ENCODE measurements around the gene CDH22.

The CDH22 gene

DNA sequence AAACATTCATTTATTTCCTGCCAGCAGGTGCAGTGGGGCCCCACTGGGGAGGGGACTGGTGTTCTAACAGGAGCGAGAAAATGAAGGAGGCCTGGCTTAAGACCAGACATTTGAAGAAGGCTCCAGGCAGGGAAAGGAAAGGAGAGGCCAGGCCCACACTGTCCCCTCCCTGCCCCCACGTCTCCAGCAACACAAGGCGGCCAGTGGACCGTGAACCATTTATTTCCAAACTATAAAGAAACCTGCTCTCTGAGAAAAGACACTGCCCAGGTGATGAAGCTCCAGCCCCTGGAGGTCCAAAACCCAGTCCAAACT is 41.4 kb upstream of the CDH22 start:
- no peak for DNase-seq (ENCODE audit: low spot score)
- H3K27ac Mint-ChIP-seq: no peak overlapping the region
- peaks cover 10% of the 10 kb centered on the region for H3K36me3 Mint-ChIP-seq (ENCODE audit: low read depth)
- H3K4me3 Mint-ChIP-seq: no peak overlapping the region
- H3K9me3 Mint-ChIP-seq: no peaks in the 10 kb centered on the region
- H3K27me3 Mint-ChIP-seq (ENCODE audit: low read depth): peaks cover 3% of the 10 kb centered on the region
- peaks cover 4% of the 10 kb centered on the region for H3K4me1 Mint-ChIP-seq (ENCODE audit: low read depth)

DNA sequence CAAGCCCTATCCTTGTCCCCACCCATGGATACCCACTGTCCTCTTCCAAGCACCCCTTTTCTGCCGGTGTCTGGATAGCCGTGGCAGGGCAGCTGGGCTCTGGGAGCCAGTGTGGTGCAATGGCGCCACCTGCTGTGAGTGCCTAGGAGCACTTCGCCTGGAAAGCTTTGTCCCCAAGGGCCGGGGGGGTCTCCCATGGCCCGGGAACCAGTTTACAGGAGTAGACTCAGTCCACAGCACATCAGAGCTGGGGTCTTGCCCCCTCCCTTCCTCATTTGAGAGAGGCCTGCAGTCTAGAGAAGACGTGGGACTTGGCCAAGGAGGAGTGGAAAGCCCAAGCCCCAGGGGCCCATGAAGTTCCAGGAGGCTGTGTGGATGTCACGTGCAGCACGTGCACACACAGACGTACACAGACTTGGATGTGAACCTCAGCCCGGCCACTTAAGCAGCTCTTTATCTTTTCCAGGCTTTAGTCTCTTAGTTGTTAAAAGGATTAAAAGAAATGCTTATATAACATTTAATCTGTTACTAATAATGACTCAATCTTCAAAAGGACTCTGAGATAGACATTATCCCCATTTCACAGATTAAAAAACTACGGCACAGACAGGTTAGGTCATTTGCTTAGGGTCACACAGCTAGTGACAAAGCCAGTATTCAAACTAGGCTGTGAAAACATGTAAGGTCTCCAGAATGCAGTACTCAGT is 40.9 kb upstream of the CDH22 start:
- Mint-ChIP-seq H3K27me3 (ENCODE audit: low read depth) (peaks cover 7% of the 10 kb centered on the region), H3K36me3 (ENCODE audit: low read depth) (peaks cover 9% of the 10 kb centered on the region), H3K4me3 (no peak overlapping the region), H3K9me3 (no peaks in the 10 kb centered on the region), H3K4me1 (ENCODE audit: low read depth) (peaks cover 4% of the 10 kb centered on the region), H3K27ac (no peak overlapping the region)
- DNase-seq (ENCODE audit: low spot score): peak; percentile 18

DNA sequence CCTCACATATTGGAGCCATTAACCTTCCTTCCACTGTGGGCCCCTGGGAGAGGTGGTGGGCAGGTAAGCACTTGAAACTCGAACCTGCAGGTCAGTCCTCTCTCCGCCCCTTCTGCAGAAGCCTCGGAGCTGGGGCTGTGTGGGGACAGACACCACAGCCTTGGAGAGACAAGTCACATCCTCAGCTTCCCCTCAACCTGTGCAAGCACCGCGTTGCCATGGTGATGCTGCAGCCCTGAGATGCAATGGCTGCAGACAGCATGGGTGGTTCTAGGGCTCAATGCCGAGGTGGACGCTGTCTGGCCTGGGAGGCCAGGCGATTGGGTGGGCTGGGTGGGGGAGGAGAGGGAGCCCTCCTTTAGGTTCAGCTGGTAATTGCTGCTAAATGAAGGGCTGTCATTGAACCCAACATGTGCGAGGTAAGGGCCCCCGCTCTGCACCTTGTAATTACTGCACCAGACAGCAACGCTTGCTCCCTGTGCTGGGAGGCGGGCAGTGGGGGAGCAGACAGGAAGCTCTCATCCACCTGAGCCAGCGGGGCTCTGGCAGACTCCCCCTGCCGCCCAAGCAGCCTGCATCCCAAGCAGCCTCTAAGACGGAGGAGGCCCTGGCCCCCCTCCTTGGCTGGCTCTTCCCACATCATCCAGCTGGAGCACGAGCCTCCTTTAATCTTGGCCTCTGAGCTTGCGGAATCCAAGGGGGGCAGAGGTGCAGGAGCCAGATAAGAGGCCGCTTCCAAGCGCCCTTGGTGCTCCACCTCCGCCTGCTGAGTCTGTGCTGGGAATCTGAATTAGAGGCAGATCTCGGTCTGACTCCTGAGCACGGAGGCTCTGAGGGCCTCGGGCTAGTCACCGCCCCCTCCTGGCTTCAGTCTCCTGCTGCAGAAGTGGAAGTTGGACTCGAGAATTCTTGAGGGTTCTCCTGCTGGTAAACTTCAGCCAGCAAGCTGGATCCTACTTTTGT is 39.8 kb upstream of the CDH22 start:
- H3K9me3 Mint-ChIP-seq: no peaks in the 10 kb centered on the region
- H3K27ac Mint-ChIP-seq: no peak overlapping the region
- H3K4me1 Mint-ChIP-seq (ENCODE audit: low read depth): peaks cover 5% of the 10 kb centered on the region
- DNase-seq (ENCODE audit: low spot score): no peak
- peaks cover 9% of the 10 kb centered on the region for H3K36me3 Mint-ChIP-seq (ENCODE audit: low read depth)
- H3K27me3 Mint-ChIP-seq (ENCODE audit: low read depth): peaks cover 10% of the 10 kb centered on the region
- H3K4me3 Mint-ChIP-seq: no peak overlapping the region

DNA sequence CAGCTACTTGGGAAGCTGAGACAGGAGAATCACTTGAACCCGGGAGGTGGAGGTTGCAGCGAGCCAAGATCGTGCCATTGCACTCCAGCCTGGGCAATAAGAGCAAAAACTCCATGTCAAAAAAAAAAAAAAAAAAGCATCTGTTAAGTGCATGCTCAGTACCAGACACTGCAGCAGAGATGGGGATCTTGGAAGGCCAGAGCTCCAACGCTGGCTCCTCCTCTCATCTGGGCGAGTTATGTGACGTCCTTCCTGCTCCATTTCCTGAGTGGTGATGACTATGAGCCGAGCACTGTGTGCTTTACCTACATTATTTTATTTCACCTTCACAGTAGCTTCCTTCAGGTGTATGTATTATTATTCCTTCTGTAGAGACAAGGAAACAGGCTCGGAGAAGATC is 38.5 kb upstream of the CDH22 start:
- Mint-ChIP-seq H3K4me3 (no peak overlapping the region), H3K4me1 (ENCODE audit: low read depth) (peaks cover 8% of the 10 kb centered on the region), H3K27ac (no peak overlapping the region), H3K9me3 (no peaks in the 10 kb centered on the region), H3K36me3 (ENCODE audit: low read depth) (peaks cover 9% of the 10 kb centered on the region), H3K27me3 (ENCODE audit: low read depth) (peaks cover 19% of the 10 kb centered on the region)
- DNase-seq (ENCODE audit: low spot score): no peak

DNA sequence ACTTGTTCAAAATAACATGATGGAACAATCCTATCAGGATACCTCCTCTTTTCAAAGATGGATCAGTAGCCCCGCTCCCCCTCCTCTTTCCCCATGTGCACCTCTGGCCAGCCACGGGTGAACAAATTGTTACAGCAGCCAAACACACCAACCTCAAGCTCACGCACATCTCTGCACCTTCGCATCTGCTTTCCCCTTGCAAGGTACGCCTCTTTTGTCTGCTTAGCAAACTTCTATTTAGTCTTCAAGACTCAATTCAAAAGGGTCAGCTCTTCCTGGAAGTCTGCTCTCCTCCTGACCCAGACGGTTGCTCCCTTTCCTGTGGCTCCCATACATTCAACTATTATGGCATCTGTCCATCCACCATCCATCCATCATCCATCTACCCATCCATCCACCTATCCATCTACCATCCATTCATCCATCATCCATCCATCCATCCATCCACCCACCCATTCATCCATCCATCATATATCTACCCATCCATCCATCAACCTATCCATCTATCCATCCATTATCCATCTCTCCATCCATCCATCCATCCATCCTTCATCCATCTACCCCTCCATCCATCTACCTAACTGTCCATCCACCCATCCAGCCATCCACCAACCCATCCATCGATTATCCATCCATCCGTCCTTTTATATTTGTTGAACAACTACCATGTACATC is 36.3 kb upstream of the CDH22 start:
- Mint-ChIP-seq H3K9me3 (no peaks in the 10 kb centered on the region), H3K27ac (no peak overlapping the region), H3K27me3 (ENCODE audit: low read depth) (peaks cover 20% of the 10 kb centered on the region), H3K36me3 (ENCODE audit: low read depth) (peaks cover 5% of the 10 kb centered on the region), H3K4me3 (no peak overlapping the region), H3K4me1 (ENCODE audit: low read depth) (peaks cover 5% of the 10 kb centered on the region)
- DNase-seq (ENCODE audit: low spot score): no peak

DNA sequence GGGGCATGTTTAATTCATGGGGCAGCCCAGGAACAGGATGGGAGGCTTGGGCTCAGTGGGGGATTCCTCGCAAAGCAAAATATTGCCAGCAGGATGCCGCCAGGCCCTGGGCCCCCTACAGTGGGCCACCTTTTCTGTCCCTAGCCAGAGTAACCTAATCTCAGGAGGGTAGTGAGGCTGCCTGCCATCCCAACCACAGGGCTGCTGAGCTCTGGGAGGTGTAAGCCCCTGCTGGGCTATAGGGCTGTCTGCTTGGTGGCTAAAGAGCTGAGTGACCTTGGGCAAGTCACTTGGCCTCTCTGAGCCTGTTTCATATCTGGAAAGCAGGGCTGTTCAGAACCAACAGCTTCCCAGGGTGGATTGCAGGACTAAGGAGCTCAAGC is 35.7 kb upstream of the CDH22 start:
- Mint-ChIP-seq H3K27ac (no peak overlapping the region), H3K36me3 (ENCODE audit: low read depth) (peaks cover 2% of the 10 kb centered on the region), H3K4me3 (no peak overlapping the region), H3K9me3 (no peaks in the 10 kb centered on the region), H3K4me1 (ENCODE audit: low read depth) (peaks cover 4% of the 10 kb centered on the region), H3K27me3 (ENCODE audit: low read depth) (peaks cover 20% of the 10 kb centered on the region)
- no peak for DNase-seq (ENCODE audit: low spot score)

DNA sequence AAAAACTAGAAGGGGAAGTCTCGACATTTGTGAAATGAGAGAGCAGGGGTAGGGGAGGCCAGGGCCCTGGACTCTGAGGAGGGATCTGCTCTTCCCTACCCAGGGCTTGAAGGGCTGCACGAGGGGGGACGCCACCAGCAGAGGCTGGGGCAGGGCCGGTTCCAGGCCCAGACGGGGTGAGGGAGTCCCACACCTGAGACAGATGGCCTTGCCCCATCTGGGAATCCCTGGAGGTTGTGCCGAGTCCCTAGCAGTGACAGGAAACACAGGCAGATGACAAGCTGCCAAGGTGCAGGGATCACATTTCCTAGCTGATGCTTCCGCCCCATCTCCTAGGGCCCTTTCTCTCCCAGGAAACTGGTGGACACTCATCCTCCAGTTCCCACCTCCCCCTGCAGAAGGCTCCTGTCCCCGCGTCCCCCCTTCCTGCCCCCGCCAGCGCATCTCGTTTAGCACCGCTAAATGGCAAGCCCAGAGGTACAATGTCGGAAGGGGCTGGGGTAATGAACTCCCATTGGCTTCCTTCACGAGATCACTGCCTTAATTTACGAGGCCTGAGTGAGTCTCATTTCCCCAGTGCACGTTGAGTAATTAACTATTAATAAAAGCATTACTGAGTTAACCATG is 35.2 kb upstream of the CDH22 start:
- no peak overlapping the region for H3K4me3 Mint-ChIP-seq
- H3K36me3 Mint-ChIP-seq (ENCODE audit: low read depth): peaks cover 2% of the 10 kb centered on the region

DNA sequence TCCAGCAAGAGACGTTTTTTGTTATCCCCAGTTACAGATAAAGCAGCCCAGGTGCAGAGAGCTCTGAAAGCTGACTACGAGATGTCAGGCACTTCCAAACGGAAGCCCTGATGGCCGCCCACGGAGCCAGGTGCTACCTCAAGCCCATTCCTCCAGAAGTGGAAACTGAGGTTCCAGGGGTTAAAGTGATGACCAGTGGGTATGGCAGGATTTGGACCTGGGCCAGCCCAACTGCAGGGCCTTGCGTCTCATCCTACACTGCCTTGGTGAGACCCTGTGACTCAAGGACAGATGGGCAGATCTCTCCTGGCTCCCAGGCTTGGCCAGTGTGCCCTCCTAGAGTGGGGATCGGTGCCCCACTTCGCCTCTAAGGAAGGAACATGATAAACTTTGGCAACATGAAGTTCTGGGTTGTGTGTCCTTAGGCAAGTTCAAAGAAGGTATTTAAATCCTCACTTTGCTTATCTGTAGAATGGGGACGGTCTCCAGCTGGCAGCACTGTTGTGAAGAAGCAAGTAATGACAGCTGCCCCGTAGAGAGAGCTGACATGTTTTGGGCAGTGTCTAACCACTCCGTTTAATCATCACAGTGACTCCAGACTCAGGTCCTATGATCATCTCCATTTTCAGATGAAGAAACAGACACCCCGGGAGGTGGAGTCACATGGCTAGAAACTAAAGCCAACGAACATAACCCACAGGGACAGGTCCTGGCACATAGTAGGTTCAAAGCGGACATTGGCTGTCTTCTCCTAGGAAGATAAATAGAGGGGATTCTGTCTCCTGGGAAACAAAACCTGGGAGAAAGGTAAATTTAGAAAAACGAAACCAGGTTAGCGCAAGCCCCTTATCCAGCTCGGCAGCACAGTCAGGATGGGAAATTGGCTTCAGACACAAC is 34.4 kb upstream of the CDH22 start:
- DNase-seq (ENCODE audit: low spot score): no peak
- H3K36me3 Mint-ChIP-seq (ENCODE audit: low read depth): peaks cover 2% of the 10 kb centered on the region
- no peak overlapping the region for H3K4me3 Mint-ChIP-seq
- no peak overlapping the region for H3K27ac Mint-ChIP-seq
- H3K4me1 Mint-ChIP-seq (ENCODE audit: low read depth): peaks cover 4% of the 10 kb centered on the region
- H3K9me3 Mint-ChIP-seq: no peaks in the 10 kb centered on the region
- H3K27me3 Mint-ChIP-seq (ENCODE audit: low read depth): peaks cover 22% of the 10 kb centered on the region

More for the DNA sequence above, 35.2 kb upstream of the CDH22 start:
- peaks cover 22% of the 10 kb centered on the region for H3K27me3 Mint-ChIP-seq (ENCODE audit: low read depth)
- no peak overlapping the region for H3K27ac Mint-ChIP-seq
- H3K9me3 Mint-ChIP-seq: no peaks in the 10 kb centered on the region
- peaks cover 4% of the 10 kb centered on the region for H3K4me1 Mint-ChIP-seq (ENCODE audit: low read depth)
- DNase-seq (ENCODE audit: low spot score): no peak

DNA sequence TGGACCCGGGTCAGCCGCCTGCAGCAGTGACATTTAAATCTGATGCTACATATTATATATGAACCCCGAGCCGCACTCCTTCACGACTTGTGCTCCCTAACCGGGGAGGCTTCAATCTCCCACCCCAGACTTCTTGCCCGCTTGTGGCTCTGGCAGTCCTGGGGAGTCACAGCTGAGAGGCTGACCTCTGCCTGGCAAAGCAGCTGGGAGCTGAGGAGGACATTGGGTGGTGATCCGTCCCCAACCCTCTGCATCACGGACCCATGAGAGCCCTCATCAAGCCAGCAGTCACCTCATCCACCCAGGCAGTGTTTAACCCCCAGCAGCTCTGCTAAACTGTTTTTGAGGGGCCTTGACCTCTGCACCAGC is 33.7 kb upstream of the CDH22 start:
- Mint-ChIP-seq H3K27me3 (ENCODE audit: low read depth) (peaks cover 22% of the 10 kb centered on the region), H3K9me3 (no peaks in the 10 kb centered on the region), H3K27ac (no peak overlapping the region), H3K4me1 (ENCODE audit: low read depth) (peaks cover 4% of the 10 kb centered on the region), H3K36me3 (ENCODE audit: low read depth) (no peaks in the 10 kb centered on the region), H3K4me3 (no peak overlapping the region)
- DNase-seq (ENCODE audit: low spot score): no peak

DNA sequence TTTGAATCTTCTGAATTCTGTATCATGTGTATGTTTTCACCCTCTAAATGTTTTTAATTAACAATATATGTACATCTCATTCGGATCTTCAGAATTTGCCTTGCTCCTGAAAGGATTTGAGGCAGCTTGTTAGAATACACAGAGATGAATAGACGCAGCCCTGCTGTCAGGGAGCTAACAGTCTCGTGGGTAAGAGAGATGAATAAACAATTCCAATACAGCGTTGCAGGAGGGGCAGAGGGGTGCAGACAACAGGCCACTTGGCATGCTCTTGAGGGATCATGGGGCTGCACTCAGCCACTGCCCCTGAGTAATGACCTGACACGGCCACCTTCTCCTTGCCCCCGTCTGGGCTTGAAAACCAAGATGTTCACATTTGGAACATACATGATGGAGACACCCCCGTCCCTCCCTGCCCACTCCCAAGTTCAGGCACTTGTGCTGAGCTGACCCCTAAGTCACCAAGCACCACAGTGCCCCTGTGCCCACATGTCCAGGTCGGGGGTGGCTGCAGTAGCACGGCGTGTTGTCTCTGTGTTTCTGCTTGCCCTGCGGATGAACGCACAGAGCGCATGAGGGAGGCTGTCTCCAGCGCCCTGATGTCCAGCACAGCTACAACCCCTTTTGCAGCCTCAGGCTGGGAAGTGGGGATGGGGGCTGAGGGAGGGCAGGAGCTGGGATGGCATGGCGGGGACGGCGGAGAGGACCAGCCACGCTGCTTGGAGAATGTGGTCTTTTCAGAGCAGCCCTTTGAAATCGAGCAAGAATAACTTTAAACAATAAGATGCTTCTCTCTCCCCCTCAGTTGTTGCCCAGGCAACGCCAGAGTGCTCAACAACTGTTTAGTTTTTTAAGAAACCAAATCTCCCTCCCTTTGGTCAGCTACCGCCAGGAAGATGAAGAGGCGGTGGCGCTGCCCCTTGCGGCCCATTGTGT is 33.0 kb upstream of the CDH22 start:
- Mint-ChIP-seq H3K9me3 (no peaks in the 10 kb centered on the region), H3K4me1 (ENCODE audit: low read depth) (peaks cover 4% of the 10 kb centered on the region), H3K4me3 (no peak overlapping the region), H3K36me3 (ENCODE audit: low read depth) (no peaks in the 10 kb centered on the region), H3K27ac (no peak overlapping the region), H3K27me3 (ENCODE audit: low read depth) (peaks cover 22% of the 10 kb centered on the region)
- no peak for DNase-seq (ENCODE audit: low spot score)

DNA sequence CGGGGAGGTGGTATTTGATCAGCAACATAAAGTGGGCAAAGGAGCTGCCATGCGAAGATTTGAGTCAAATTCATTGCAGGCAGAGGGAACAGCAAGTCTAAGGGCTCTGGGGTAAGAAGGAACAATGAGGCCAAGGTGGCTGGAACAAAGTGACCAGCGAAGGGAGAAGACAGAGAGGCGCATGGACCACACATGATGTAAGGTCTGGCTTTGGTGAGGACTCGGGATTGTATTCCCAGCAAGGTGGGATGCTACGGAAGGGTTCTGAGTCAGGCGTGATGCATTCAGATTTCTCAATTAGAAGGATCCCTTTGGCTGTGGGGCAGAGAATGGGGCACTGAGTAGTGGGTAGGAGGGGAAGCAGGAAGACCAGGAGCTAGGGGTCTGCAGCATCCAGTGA is 30.7 kb upstream of the CDH22 start:
- no peak for DNase-seq (ENCODE audit: low spot score)
- Mint-ChIP-seq H3K36me3 (ENCODE audit: low read depth) (no peaks in the 10 kb centered on the region), H3K4me3 (no peak overlapping the region), H3K27ac (no peak overlapping the region), H3K9me3 (no peaks in the 10 kb centered on the region), H3K27me3 (ENCODE audit: low read depth) (peaks cover 23% of the 10 kb centered on the region), H3K4me1 (ENCODE audit: low read depth) (peaks cover 4% of the 10 kb centered on the region)

DNA sequence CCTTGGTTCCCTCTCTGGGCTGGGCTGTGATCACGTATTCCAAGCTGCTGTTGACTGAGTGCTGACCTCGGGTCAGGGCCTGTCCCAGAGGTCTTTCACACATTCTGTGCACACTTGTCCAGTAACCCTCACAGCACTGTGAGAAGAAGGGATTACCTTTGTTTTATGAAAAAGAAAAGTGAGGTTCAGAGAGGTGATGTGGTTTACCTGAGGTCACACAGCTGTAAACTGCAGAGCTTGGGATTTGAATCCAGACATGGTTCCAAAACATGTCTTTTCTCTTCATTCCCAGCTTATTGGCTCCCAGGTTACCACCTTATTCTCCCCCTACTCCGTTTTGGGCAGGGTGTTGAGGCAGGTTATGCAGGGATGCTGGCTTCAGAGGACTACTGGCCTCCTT is 28.4 kb upstream of the CDH22 start:
- no peak for DNase-seq (ENCODE audit: low spot score)
- Mint-ChIP-seq H3K36me3 (ENCODE audit: low read depth) (no peaks in the 10 kb centered on the region), H3K27ac (no peak overlapping the region), H3K4me1 (ENCODE audit: low read depth) (no peaks in the 10 kb centered on the region), H3K4me3 (no peak overlapping the region), H3K9me3 (no peaks in the 10 kb centered on the region), H3K27me3 (ENCODE audit: low read depth) (peaks cover 11% of the 10 kb centered on the region)
